Uterus (tissue), 2 donors: ENCODE measurements around the gene SLC25A29.

Source experiments
- CTCF ChIP-seq, 4 experiments: fragments of 200-600 bp in 2 of 4; fragments of 450-650 bp in 2 of 4; sonication (generic) in 2 of 4; IDR thresholded peaks; one replicate each; pipeline ENCODE4 v1.5.1; 2016 to 2019; ENCODE audit warnings: antibody characterized with exemption in 4 of 4, mild to moderate bottlenecking in 2 of 4, moderate library complexity in 1 of 4
- POLR2A ChIP-seq, 2 donors: fragments of 450-650 bp; IDR thresholded peaks; one replicate each; pipeline ENCODE4 v1.6.1; 2016; ENCODE audit warnings: antibody characterized with exemption in 2 of 2, mild to moderate bottlenecking in 1 of 2, moderate library complexity in 1 of 2

- TF ChIP-seq POLR2A (IDR thresholded peaks at IDR 0.05): no peak
- TF ChIP-seq CTCF (IDR thresholded peaks at IDR 0.05): no peak
Measured at GRCh38 chr14:100340423-100340813, 34.2 kb upstream of the SLC25A29 start.
